Endothelial cell of umbilical vein (primary cell): ENCODE measurements around the gene FANCG.

Source experiments
- EZH2 ChIP-seq: IDR thresholded peaks from 2 replicates; pipeline ENCODE4 v1.6.1; 2012; ENCODE audit warnings: borderline replicate concordance, low read depth, mild to moderate bottlenecking, moderate library complexity, low read length, inconsistent platforms; ENCODE audit not compliant: severe bottlenecking
- POLR2A ChIP-seq: IDR thresholded peaks from 2 replicates; pipeline ENCODE4 v1.6.1; 2012; ENCODE audit warnings: low read depth, mild to moderate bottlenecking, control low read depth, low read length
- POLR2AphosphoS5 ChIP-seq: IDR thresholded peaks from 2 replicates; pipeline ENCODE4 v1.6.1; 2012; ENCODE audit warnings: low read depth, mild to moderate bottlenecking, control low read depth, low read length, moderate library complexity; ENCODE audit not compliant: insufficient read depth
- TF ChIP-seq, protein P1 (sequence below), 2 donors: IDR thresholded peaks; 1 replicate in 1 of 2; 2 replicates in 1 of 2; pipeline ENCODE4 v1.5.1; 2011; ENCODE audit warnings: low read length in 2 of 2, mild to moderate bottlenecking in 2 of 2, moderate library complexity in 2 of 2, control low read depth in 1 of 2, inconsistent platforms in 1 of 2, low read depth in 1 of 2; ENCODE audit not compliant: insufficient read depth in 1 of 2; ENCODE audit errors: extremely low read depth in 1 of 2

DNA sequence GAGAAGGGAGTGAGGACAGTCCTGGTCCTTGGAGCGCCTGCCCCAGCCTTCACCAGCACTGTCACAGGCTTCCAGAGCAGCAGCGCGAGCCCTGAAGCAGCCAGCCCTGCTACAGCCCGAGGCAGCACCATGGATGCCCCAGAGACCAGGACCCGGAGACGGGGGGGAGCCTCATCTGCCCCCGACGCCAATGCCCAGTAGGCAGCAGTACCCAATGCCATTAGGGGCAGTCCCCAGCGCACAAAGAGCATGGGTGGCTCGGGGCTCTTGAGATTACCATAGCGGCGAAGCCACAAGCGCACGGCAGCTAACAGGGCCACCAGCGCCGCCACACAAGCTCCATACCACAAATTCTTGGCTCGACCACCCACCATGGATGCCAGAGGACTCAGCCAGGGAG, 11.8 kb upstream of the FANCG start:
- no peak for TF ChIP-seq POLR2AphosphoS5
- TF ChIP-seq, protein P1, sequence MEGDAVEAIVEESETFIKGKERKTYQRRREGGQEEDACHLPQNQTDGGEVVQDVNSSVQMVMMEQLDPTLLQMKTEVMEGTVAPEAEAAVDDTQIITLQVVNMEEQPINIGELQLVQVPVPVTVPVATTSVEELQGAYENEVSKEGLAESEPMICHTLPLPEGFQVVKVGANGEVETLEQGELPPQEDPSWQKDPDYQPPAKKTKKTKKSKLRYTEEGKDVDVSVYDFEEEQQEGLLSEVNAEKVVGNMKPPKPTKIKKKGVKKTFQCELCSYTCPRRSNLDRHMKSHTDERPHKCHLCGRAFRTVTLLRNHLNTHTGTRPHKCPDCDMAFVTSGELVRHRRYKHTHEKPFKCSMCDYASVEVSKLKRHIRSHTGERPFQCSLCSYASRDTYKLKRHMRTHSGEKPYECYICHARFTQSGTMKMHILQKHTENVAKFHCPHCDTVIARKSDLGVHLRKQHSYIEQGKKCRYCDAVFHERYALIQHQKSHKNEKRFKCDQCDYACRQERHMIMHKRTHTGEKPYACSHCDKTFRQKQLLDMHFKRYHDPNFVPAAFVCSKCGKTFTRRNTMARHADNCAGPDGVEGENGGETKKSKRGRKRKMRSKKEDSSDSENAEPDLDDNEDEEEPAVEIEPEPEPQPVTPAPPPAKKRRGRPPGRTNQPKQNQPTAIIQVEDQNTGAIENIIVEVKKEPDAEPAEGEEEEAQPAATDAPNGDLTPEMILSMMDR (IDR thresholded peaks at IDR 0.05; ENCODE audit: extremely low read depth in 1 of 2, insufficient read depth in 1 of 2, low read depth in 1 of 2, low read length in 2 of 2), result no peak
- TF ChIP-seq POLR2A, result no peak
- TF ChIP-seq EZH2, result no peak
